Osteoblast (primary cell): ENCODE data around the gene GABPA. TPM values are rescaled to one million over a fixed set of nuclear protein-coding genes. Genes with fewer than 3 reads are reported as not detected.
A peak's percentile ranks its signal among the peaks of the same experiment; 100 is the strongest.

Source experiments
- DNase-seq: peaks from one replicate; pipeline ENCODE4 v3.0.0; 2011; ENCODE audit warnings: low spot score, mixed read lengths; ENCODE audit not compliant: insufficient read length; ENCODE audit errors: missing footprints
- H2AFZ ChIP-seq: 2 replicates; pipeline ENCODE4 v1.6.0; 2011; ENCODE audit warnings: mild to moderate bottlenecking, low read length
- H3K27ac ChIP-seq: 2 replicates; pipeline ENCODE4 v1.5.1; 2011; ENCODE audit warnings: mild to moderate bottlenecking, low read depth, low read length, moderate library complexity
- H3K27me3 ChIP-seq: 2 replicates; pipeline ENCODE4 v1.6.0; 2012; ENCODE audit warnings: mild to moderate bottlenecking, control low read depth, inconsistent platforms, low read length, moderate library complexity; ENCODE audit not compliant: insufficient read depth
- H3K36me3 ChIP-seq: 2 replicates; pipeline ENCODE4 v1.5.1; 2011; ENCODE audit warnings: mild to moderate bottlenecking, low read length, control low read depth, moderate library complexity; ENCODE audit not compliant: insufficient read depth
- H3K4me1 ChIP-seq: 2 replicates; pipeline ENCODE4 v1.5.1; 2011; ENCODE audit warnings: mild to moderate bottlenecking, low read length, control low read depth, moderate library complexity; ENCODE audit not compliant: insufficient read depth
- H3K4me2 ChIP-seq: 2 replicates; pipeline ENCODE4 v1.6.0; 2011; ENCODE audit warnings: mild to moderate bottlenecking, low read length; ENCODE audit not compliant: insufficient read depth
- H3K4me3 ChIP-seq: fragments of 200-600 bp; sonication (generic); 3 replicates; pipeline ENCODE4 v1.5.1; 2012; ENCODE audit warnings: mild to moderate bottlenecking, low read length, inconsistent platforms; ENCODE audit not compliant: insufficient read depth
- H3K79me2 ChIP-seq: 2 replicates; pipeline ENCODE4 v1.6.0; 2012; ENCODE audit warnings: mild to moderate bottlenecking, low read length, control low read depth, inconsistent platforms; ENCODE audit not compliant: insufficient read depth
- H3K9me3 ChIP-seq: 2 replicates; pipeline ENCODE4 v1.5.1; 2011; ENCODE audit warnings: low read depth, low read length, control low read depth
- H4K20me1 ChIP-seq: 2 replicates; pipeline ENCODE4 v1.6.0; 2012; ENCODE audit warnings: mild to moderate bottlenecking, low read length, control low read depth; ENCODE audit not compliant: insufficient read depth
- CTCF ChIP-seq: IDR thresholded peaks from 2 replicates; pipeline ENCODE4 v1.5.1; 2011; ENCODE audit warnings: mild to moderate bottlenecking, low read depth, low read length, moderate library complexity; ENCODE audit errors: extremely low read depth
- total RNA-seq: library from RNA; depleted of rRNA; stranded (reverse); fragments of >200 nt; gene quantifications from 2 replicates; pipeline ENCODE4 v1.2.3, GENCODE V29; 2012

GABPA gene
- total RNA-seq, 1 donor, result 28.6 TPM

GRCh38 chr21:25742900-25743299, 8.1 kb downstream of the GABPA start:
- no peaks in the 10 kb centered on the region for H3K4me1 ChIP-seq
- DNase-seq, result no peak
- H2AFZ ChIP-seq, result no peak overlapping the region
- no peaks in the 10 kb centered on the region for H3K9me3 ChIP-seq
- H3K27ac ChIP-seq, result no peak overlapping the region
- H3K27me3 ChIP-seq, result no peaks in the 10 kb centered on the region
- H3K36me3 ChIP-seq, result peaks cover 5% of the 10 kb centered on the region
- H3K4me3 ChIP-seq, result no peak overlapping the region
- peaks cover 2% of the 10 kb centered on the region for H4K20me1 ChIP-seq
- peaks cover 44% of the 10 kb centered on the region for H3K79me2 ChIP-seq
- H3K4me2 ChIP-seq, result no peak overlapping the region
- TF ChIP-seq CTCF, result no peak

- no peak overlapping the region for H3K27ac ChIP-seq
- no peak overlapping the region for H3K4me2 ChIP-seq
- DNase-seq, result no peak
- no peak for TF ChIP-seq CTCF
- H3K4me3 ChIP-seq, result no peak overlapping the region
- H3K36me3 ChIP-seq, result peaks cover 7% of the 10 kb centered on the region
- H2AFZ ChIP-seq, result no peak overlapping the region
- no peaks in the 10 kb centered on the region for H3K4me1 ChIP-seq
- peaks cover 24% of the 10 kb centered on the region for H3K79me2 ChIP-seq
- H3K27me3 ChIP-seq, result no peaks in the 10 kb centered on the region
- H3K9me3 ChIP-seq, result no peaks in the 10 kb centered on the region
- H4K20me1 ChIP-seq, result no peaks in the 10 kb centered on the region
These were observed 10.1 kb downstream of the GABPA start for GRCh38 chr21:25744854-25745253.

GRCh38 chr21:25750085-25750484, 15.3 kb downstream of the GABPA start:
- TF ChIP-seq CTCF, result no peak
- H4K20me1 ChIP-seq, result no peaks in the 10 kb centered on the region
- no peaks in the 10 kb centered on the region for H3K9me3 ChIP-seq
- H3K36me3 ChIP-seq, result peaks cover 18% of the 10 kb centered on the region
- H2AFZ ChIP-seq, result peak overlapping the region; percentile 23
- H3K4me1 ChIP-seq, result no peaks in the 10 kb centered on the region
- no peak overlapping the region for H3K4me2 ChIP-seq
- no peak for DNase-seq
- H3K4me3 ChIP-seq, result no peak overlapping the region
- no peaks in the 10 kb centered on the region for H3K79me2 ChIP-seq
- no peak overlapping the region for H3K27ac ChIP-seq
- H3K27me3 ChIP-seq, result no peaks in the 10 kb centered on the region

GRCh38 chr21:25752416-25752815, 17.6 kb downstream of the GABPA start:
- peaks cover 3% of the 10 kb centered on the region for H3K4me1 ChIP-seq
- H3K4me3 ChIP-seq, result no peak overlapping the region
- no peak for DNase-seq
- no peak overlapping the region for H3K27ac ChIP-seq
- H3K27me3 ChIP-seq, result no peaks in the 10 kb centered on the region
- H3K36me3 ChIP-seq, result peaks cover 18% of the 10 kb centered on the region
- no peaks in the 10 kb centered on the region for H3K9me3 ChIP-seq
- no peak overlapping the region for H3K4me2 ChIP-seq
- no peaks in the 10 kb centered on the region for H4K20me1 ChIP-seq
- TF ChIP-seq CTCF, result no peak
- no peak overlapping the region for H2AFZ ChIP-seq
- H3K79me2 ChIP-seq, result no peaks in the 10 kb centered on the region
